Suppressor macrophage treated with lipopolysaccharide for 4 hours (primary cell): ENCODE data around the gene PIGL.
A peak's percentile ranks its signal among the peaks of the same experiment; 100 is the strongest.
"Not testable (repeated sequence)": the region's sequence is repeated elsewhere in the genome, so short reads cannot be mapped to it uniquely, and the experiment has no call there.

ENCODE experiments used
- DNase-seq: peaks from one replicate; pipeline ENCODE4 v3.0.0-alpha.2; 2020

The PIGL gene

GRCh38 chr17:16217002-16217635 is at the start of gene PIGL:
PIGL (plus strand) TSS chr17:16217210; CDS start chr17:16217227, 17 bp downstream.
- peak; percentile 95 for DNase-seq

- DNase-seq, result no peak
Observed at GRCh38 chr17:16171613-16172012, 45.4 kb upstream of the PIGL start.

- DNase-seq, result no peak
Observed at GRCh38 chr17:16178836-16179235, 38.2 kb upstream of the PIGL start.

GRCh38 chr17:16181581-16181980 is 35.4 kb upstream of the PIGL start:
- DNase-seq, result no peak

GRCh38 chr17:16187642-16188041 is 29.4 kb upstream of the PIGL start:
- no peak for DNase-seq

- DNase-seq, result no peak
Observed at GRCh38 chr17:16189791-16190348, 27.1 kb upstream of the PIGL start.

- no peak for DNase-seq
Observed at GRCh38 chr17:16190703-16191360, 26.2 kb upstream of the PIGL start.

GRCh38 chr17:16191604-16192003 is 25.4 kb upstream of the PIGL start:
- no peak for DNase-seq

- DNase-seq, result not testable (repeated sequence)
Observed at GRCh38 chr17:16194307-16194835, 22.6 kb upstream of the PIGL start.

- DNase-seq, result no peak
Observed at GRCh38 chr17:16197276-16197675, 19.7 kb upstream of the PIGL start.

- DNase-seq, result peak; percentile 31
Observed at GRCh38 chr17:16199093-16199492, 17.9 kb upstream of the PIGL start.

- not testable (repeated sequence) for DNase-seq
Observed at GRCh38 chr17:16201693-16202131, 15.3 kb upstream of the PIGL start.

- DNase-seq, result not testable (repeated sequence)
Observed at GRCh38 chr17:16202554-16203500, 14.2 kb upstream of the PIGL start.

- DNase-seq, result not testable (repeated sequence)
Observed at GRCh38 chr17:16204763-16205162, 12.2 kb upstream of the PIGL start.

- DNase-seq, result no peak
Observed at GRCh38 chr17:16211590-16211989, 5.4 kb upstream of the PIGL start.

GRCh38 chr17:16212793-16213192 is 4.2 kb upstream of the PIGL start:
- no peak for DNase-seq

GRCh38 chr17:16214190-16215001 is 2.6 kb upstream of the PIGL start:
- no peak for DNase-seq

- peak; percentile 45 for DNase-seq
Observed at GRCh38 chr17:16215002-16215272, 2.1 kb upstream of the PIGL start.

GRCh38 chr17:16215273-16215964 is 1.6 kb upstream of the PIGL start, which contains the start of gene NCOR1:
NCOR1 (minus strand) TSS chr17:16215534; CDS start chr17:16194569, 20,965 bp downstream.
- DNase-seq, result peak; percentile 96

GRCh38 chr17:16215965-16216316 is 1.1 kb upstream of the PIGL start:
- no peak for DNase-seq

GRCh38 chr17:16216341-16217001 is 539 bp upstream of the PIGL start:
- not testable (repeated sequence) for DNase-seq
